HL-60 (cell line): ENCODE results near the gene CNGB1.

Experiments used
- DNase-seq, 2 experiments: peaks; one replicate each; pipeline ENCODE4 v3.0.0-alpha.2; 2010 to 2020; ENCODE audit warnings: low read depth in 1 of 2, low spot score in 1 of 2
- H3K27ac ChIP-seq: fragments of 250-450 bp; sonication (Bioruptor Pico); replicated peaks from 2 replicates; pipeline ENCODE4 v1.5.1; 2020; ENCODE audit warnings: mild to moderate bottlenecking, moderate library complexity
- H3K27me3 ChIP-seq: fragments of 250-450 bp; sonication (Bioruptor Pico); 2 replicates; pipeline ENCODE4 v1.5.1; 2021; ENCODE audit warnings: mild to moderate bottlenecking, moderate library complexity; ENCODE audit not compliant: insufficient read depth, poor library complexity, severe bottlenecking
- H3K4me3 ChIP-seq: replicated peaks from 2 replicates; pipeline ENCODE4 v1.5.1; 2011; ENCODE audit warnings: mild to moderate bottlenecking, control low read depth, low read length; ENCODE audit not compliant: insufficient read depth
- CTCF ChIP-seq: IDR thresholded peaks from one replicate; pipeline ENCODE4 v1.5.1; 2011; ENCODE audit warnings: low read length, control low read depth, inconsistent platforms; ENCODE audit not compliant: insufficient read depth
- GABPA ChIP-seq: IDR thresholded peaks from 2 replicates; pipeline ENCODE4 v1.6.1; 2012; ENCODE audit warnings: low read depth
- POLR2AphosphoS5 ChIP-seq: IDR thresholded peaks from 2 replicates; pipeline ENCODE4 v1.6.1; 2012; ENCODE audit warnings: low read depth
- REST ChIP-seq: IDR thresholded peaks from 2 replicates; pipeline ENCODE4 v1.6.1; 2012; ENCODE audit warnings: low read depth; ENCODE audit not compliant: insufficient replicate concordance
- SPI1 ChIP-seq: IDR thresholded peaks from 2 replicates; pipeline ENCODE4 v1.6.1; 2012; ENCODE audit warnings: low read depth, mild to moderate bottlenecking, borderline replicate concordance

The CNGB1 gene

GRCh38 chr16:57925310-57925709, 45.6 kb downstream of the CNGB1 start:
- no peaks in the 10 kb centered on the region for H3K27me3 ChIP-seq
- no peak overlapping the region for H3K27ac ChIP-seq
- no peak for TF ChIP-seq SPI1
- TF ChIP-seq REST, result no peak
- TF ChIP-seq CTCF, result no peak
- no peak for TF ChIP-seq POLR2AphosphoS5
- no peak for TF ChIP-seq GABPA
- H3K4me3 ChIP-seq, result no peak overlapping the region
- DNase-seq, result no peak

- no peak overlapping the region for H3K4me3 ChIP-seq
- TF ChIP-seq GABPA (no peak), CTCF (no peak), REST (no peak), POLR2AphosphoS5 (no peak), SPI1 (no peak)
- no peaks in the 10 kb centered on the region for H3K27me3 ChIP-seq
- DNase-seq, result no peak
- no peak overlapping the region for H3K27ac ChIP-seq
These were observed 46.4 kb downstream of the CNGB1 start for GRCh38 chr16:57924514-57924913.

- Histone ChIP-seq H3K27ac (no peak overlapping the region), H3K4me3 (no peak overlapping the region), H3K27me3 (no peaks in the 10 kb centered on the region)
- no peak for DNase-seq
- no peak for TF ChIP-seq CTCF
- TF ChIP-seq REST, result no peak
- no peak for TF ChIP-seq GABPA
- no peak for TF ChIP-seq POLR2AphosphoS5
- TF ChIP-seq SPI1, result no peak
These were observed 47.1 kb downstream of the CNGB1 start for GRCh38 chr16:57923841-57924240.
